Mesenchymal stem cell (in vitro differentiated cells and primary cell): ENCODE data around the gene STK16.

Experiments used
- DNase-seq: peaks from one replicate; pipeline ENCODE4 v3.0.0-alpha.2; 2013
- H2AFZ ChIP-seq: one replicate; pipeline ENCODE4 v1.6.1; 2013; ENCODE audit warnings: low read depth, mild to moderate bottlenecking, control low read depth, inconsistent platforms, low read length, moderate library complexity
- H2AK5ac ChIP-seq: 2 replicates; pipeline ENCODE4 v1.6.1; 2013; ENCODE audit warnings: low read length, moderate library complexity, mild to moderate bottlenecking, inconsistent platforms; ENCODE audit not compliant: severe bottlenecking
- H2BK120ac ChIP-seq: one replicate; pipeline ENCODE4 v1.6.1; 2013; ENCODE audit warnings: low read depth, mild to moderate bottlenecking, inconsistent platforms, low read length, moderate library complexity
- H2BK12ac ChIP-seq, 2 experiments: one replicate each; pipeline ENCODE4 v1.6.1; 2013; ENCODE audit warnings: inconsistent platforms in 2 of 2, low read length in 2 of 2, mild to moderate bottlenecking in 2 of 2, moderate library complexity in 2 of 2, control low read depth in 1 of 2
- H2BK15ac ChIP-seq: one replicate; pipeline ENCODE4 v1.6.1; 2013; ENCODE audit warnings: mild to moderate bottlenecking, low read depth, inconsistent platforms; ENCODE audit not compliant: poor library complexity, severe bottlenecking
- H2BK5ac ChIP-seq: 2 replicates; pipeline ENCODE4 v1.6.1; 2013; ENCODE audit warnings: low read depth, mild to moderate bottlenecking, low read length, control low read depth, inconsistent platforms; ENCODE audit not compliant: poor library complexity, severe bottlenecking
- H3K14ac ChIP-seq, 2 experiments: one replicate each; pipeline ENCODE4 v1.6.1; 2013; ENCODE audit warnings: inconsistent platforms in 2 of 2, low read length in 2 of 2, control low read depth in 1 of 2, mild to moderate bottlenecking in 1 of 2, moderate library complexity in 1 of 2
- H3K18ac ChIP-seq, 2 experiments: one replicate each; pipeline ENCODE4 v1.6.1; 2013; ENCODE audit warnings: inconsistent platforms in 2 of 2, low read length in 2 of 2, control low read depth in 1 of 2, low read depth in 1 of 2, mild to moderate bottlenecking in 1 of 2
- H3K23ac ChIP-seq, 2 experiments: one replicate each; pipeline ENCODE4 v1.6.1; 2013; ENCODE audit warnings: inconsistent platforms in 2 of 2, low read length in 2 of 2, mild to moderate bottlenecking in 2 of 2, moderate library complexity in 2 of 2, control low read depth in 1 of 2
- H3K27ac ChIP-seq: 2 replicates; pipeline ENCODE4 v1.5.1; 2013; ENCODE audit warnings: mild to moderate bottlenecking, moderate library complexity, low read length, control low read depth, inconsistent platforms; ENCODE audit not compliant: poor library complexity, severe bottlenecking
- H3K27me3 ChIP-seq, 2 experiments: 2 replicates each; pipeline versions ENCODE4 v1.6.1 to v1.7.0; 2013; ENCODE audit warnings: low read length in 2 of 2, mild to moderate bottlenecking in 2 of 2, moderate library complexity in 2 of 2, control low read depth in 1 of 2, inconsistent platforms in 1 of 2; ENCODE audit not compliant: control insufficient read depth in 1 of 2, insufficient read depth in 1 of 2
- H3K36me3 ChIP-seq, 2 experiments: 2 replicates each; pipeline versions ENCODE4 v1.6.1 to v1.7.0; 2013; ENCODE audit warnings: low read length in 2 of 2, control low read depth in 1 of 2, inconsistent platforms in 1 of 2, low read depth in 1 of 2, mild to moderate bottlenecking in 1 of 2; ENCODE audit not compliant: insufficient read depth in 2 of 2, control insufficient read depth in 1 of 2
- H3K4ac ChIP-seq, 2 experiments: one replicate each; pipeline ENCODE4 v1.6.1; 2013; ENCODE audit warnings: inconsistent platforms in 2 of 2, low read length in 2 of 2, mild to moderate bottlenecking in 2 of 2, moderate library complexity in 2 of 2, control low read depth in 1 of 2, low read depth in 1 of 2
- H3K4me1 ChIP-seq: 2 replicates; pipeline ENCODE4 v1.6.1; 2013; ENCODE audit warnings: low read depth, low read length, control low read depth; ENCODE audit not compliant: control insufficient read depth, insufficient read depth
- H3K4me2 ChIP-seq: 2 replicates; pipeline ENCODE4 v1.6.1; 2013; ENCODE audit warnings: low read length, mild to moderate bottlenecking, inconsistent platforms; ENCODE audit not compliant: poor library complexity, severe bottlenecking
- H3K4me3 ChIP-seq, 2 experiments: 2 replicates each; pipeline versions ENCODE4 v1.5.1 to v1.7.0; 2013; ENCODE audit warnings: low read length in 2 of 2, mild to moderate bottlenecking in 2 of 2, control low read depth in 1 of 2, low read depth in 1 of 2; ENCODE audit not compliant: insufficient read depth in 1 of 2
- H3K79me1 ChIP-seq: replicated peaks from 2 replicates; pipeline ENCODE4 v1.6.1; 2013; ENCODE audit warnings: mild to moderate bottlenecking, control low read depth, low read length, inconsistent platforms; ENCODE audit not compliant: poor library complexity, severe bottlenecking
- H3K9ac ChIP-seq: 2 replicates; pipeline ENCODE4 v1.7.0; 2013; ENCODE audit warnings: mild to moderate bottlenecking, low read length, moderate library complexity
- H3K9me3 ChIP-seq: 2 replicates; pipeline ENCODE4 v1.7.0; 2013; ENCODE audit warnings: mild to moderate bottlenecking, low read length; ENCODE audit not compliant: control insufficient read depth
- H4K8ac ChIP-seq: one replicate; pipeline ENCODE4 v1.6.1; 2013; ENCODE audit warnings: inconsistent platforms, mild to moderate bottlenecking, low read length, moderate library complexity
- H4K91ac ChIP-seq: one replicate; pipeline ENCODE4 v1.6.1; 2013; ENCODE audit warnings: mild to moderate bottlenecking, low read length, inconsistent platforms
- WGBS: methylation state at CpG from one replicate; pipeline ENCODE4 v1.1.7; 2013; ENCODE audit warnings: mixed read lengths; 5-methylcytosine and 5-hydroxymethylcytosine counted together

STK16 gene

GRCh38 chr2:219221957-219222518, 23.2 kb upstream of the STK16 start:
- Histone ChIP-seq H3K4me3 (no peak overlapping the region), H4K91ac (no peak overlapping the region), H3K4me1 (peaks cover 15% of the 10 kb centered on the region), H2BK5ac (no peak overlapping the region), H4K8ac (no peak overlapping the region), H3K27ac (no peak overlapping the region), H2BK15ac (no peak overlapping the region), H2BK12ac (no peak overlapping the region), H3K4ac (no peak overlapping the region), H3K23ac (no peak overlapping the region), H3K79me1 (peaks cover 34% of the 10 kb centered on the region), H2AK5ac (no peak overlapping the region), H2AFZ (no peak overlapping the region), H2BK120ac (no peak overlapping the region), H3K14ac (no peak overlapping the region), H3K27me3 (no peaks in the 10 kb centered on the region), H3K36me3 (peaks cover 72 to 73% of the 10 kb centered on the region in 2 experiments), H3K18ac (no peak overlapping the region), H3K9ac (no peak overlapping the region), H3K9me3 (no peaks in the 10 kb centered on the region), H3K4me2 (no peak overlapping the region)
- WGBS = 96% methylated on average over 16 of the region's 16 CpGs
- no peak for DNase-seq

GRCh38 chr2:219223831-219224610, 21.3 kb upstream of the STK16 start:
- no peak overlapping the region for H2BK5ac ChIP-seq
- H3K4ac ChIP-seq = no peak overlapping the region
- H4K91ac ChIP-seq = no peak overlapping the region
- no peak overlapping the region for H3K27ac ChIP-seq
- no peak overlapping the region for H2AFZ ChIP-seq
- no peaks in the 10 kb centered on the region for H3K27me3 ChIP-seq
- no peaks in the 10 kb centered on the region for H3K9me3 ChIP-seq
- 97% methylated on average over 31 of the region's 31 CpGs for WGBS
- no peak overlapping the region for H2BK12ac ChIP-seq
- no peak overlapping the region for H2BK120ac ChIP-seq
- H2BK15ac ChIP-seq = no peak overlapping the region
- peaks cover 72 to 73% of the 10 kb centered on the region in 2 experiments for H3K36me3 ChIP-seq
- no peak overlapping the region for H3K14ac ChIP-seq
- DNase-seq = no peak
- peaks cover 45% of the 10 kb centered on the region for H3K79me1 ChIP-seq
- no peak overlapping the region for H3K4me2 ChIP-seq
- H3K4me1 ChIP-seq = peaks cover 17% of the 10 kb centered on the region
- H2AK5ac ChIP-seq = no peak overlapping the region
- H3K9ac ChIP-seq = no peak overlapping the region
- no peak overlapping the region for H3K4me3 ChIP-seq
- no peak overlapping the region for H3K23ac ChIP-seq
- no peak overlapping the region for H4K8ac ChIP-seq
- no peak overlapping the region for H3K18ac ChIP-seq

DNA sequence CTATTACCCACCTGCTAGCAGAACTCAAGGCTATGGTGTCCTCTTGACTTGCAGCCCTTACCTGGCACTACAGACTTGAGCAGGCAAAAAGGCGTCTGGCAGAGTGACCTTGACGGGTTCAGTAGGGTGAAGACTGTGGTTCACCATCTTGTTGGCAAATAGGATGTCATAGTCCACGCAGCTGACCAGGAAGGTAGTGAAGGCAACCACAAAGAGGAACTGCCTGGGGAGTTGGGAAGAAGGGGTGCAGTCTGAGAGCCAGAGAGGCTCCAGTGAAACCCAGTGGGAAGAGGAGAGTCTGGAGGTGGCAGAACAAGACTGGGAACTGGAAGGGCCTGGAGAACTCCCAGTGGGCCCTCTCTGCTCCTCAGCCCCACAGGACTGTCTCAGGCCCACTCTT, 19.9 kb upstream of the STK16 start:
- no peak overlapping the region for H3K4ac ChIP-seq
- no peak overlapping the region for H3K14ac ChIP-seq
- H3K18ac ChIP-seq = no peak overlapping the region
- peaks cover 45% of the 10 kb centered on the region for H3K79me1 ChIP-seq
- DNase-seq = no peak
- H3K9me3 ChIP-seq = no peaks in the 10 kb centered on the region
- H4K91ac ChIP-seq = no peak overlapping the region
- H3K4me1 ChIP-seq = peaks cover 12% of the 10 kb centered on the region
- no peak overlapping the region for H2BK15ac ChIP-seq
- WGBS = 96% methylated on average over 3 of the region's 3 CpGs
- no peak overlapping the region for H3K4me3 ChIP-seq
- H2BK12ac ChIP-seq = no peak overlapping the region
- H2BK120ac ChIP-seq = no peak overlapping the region
- no peak overlapping the region for H2AK5ac ChIP-seq
- H2AFZ ChIP-seq = no peak overlapping the region
- H3K36me3 ChIP-seq = peaks cover 60 to 63% of the 10 kb centered on the region in 2 experiments
- H3K27ac ChIP-seq = no peak overlapping the region
- no peak overlapping the region for H3K4me2 ChIP-seq
- H3K23ac ChIP-seq = no peak overlapping the region
- H2BK5ac ChIP-seq = no peak overlapping the region
- no peak overlapping the region for H3K9ac ChIP-seq
- no peaks in the 10 kb centered on the region for H3K27me3 ChIP-seq
- no peak overlapping the region for H4K8ac ChIP-seq

DNA sequence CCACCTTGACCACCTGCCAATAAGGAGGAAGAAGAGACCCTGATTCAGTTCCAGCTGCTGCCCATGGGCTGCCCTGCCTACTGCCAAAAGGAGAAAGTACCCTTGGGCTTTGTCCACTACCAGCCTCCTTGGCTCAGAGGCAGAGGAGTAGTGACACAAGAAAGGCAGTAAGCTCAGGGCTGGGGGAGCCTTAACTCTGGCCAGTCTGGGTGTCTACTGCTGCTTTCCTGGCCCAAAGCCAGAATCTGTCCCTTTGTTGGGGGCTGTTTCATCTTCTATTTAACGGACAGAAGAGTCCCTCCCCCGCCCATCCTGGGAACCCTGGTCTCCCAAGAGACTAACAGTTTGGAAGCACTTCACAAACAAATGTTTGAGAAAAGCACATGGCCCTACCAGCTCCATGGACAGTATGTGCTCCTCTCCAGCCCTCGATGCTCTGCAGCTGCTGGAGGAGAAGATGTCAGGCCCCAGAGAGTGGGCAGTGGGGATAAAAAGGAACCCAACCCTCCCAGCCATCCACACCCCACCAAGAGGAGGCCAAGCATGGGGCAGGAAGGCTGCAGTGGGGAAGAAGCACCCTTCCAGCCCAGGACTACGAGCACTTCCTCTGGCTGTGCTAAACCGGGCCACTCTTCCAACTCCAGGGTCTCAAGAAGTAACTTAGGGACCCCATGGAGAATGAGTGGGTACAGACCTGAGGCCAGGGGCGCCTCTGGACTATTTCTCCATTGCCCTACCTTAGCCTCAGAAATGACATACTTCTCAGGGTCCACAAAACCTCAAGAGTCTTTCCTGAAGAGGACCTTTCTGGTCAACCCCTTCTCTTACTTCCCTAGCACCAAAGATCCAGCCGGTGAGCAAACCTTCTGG, 17.0 kb upstream of the STK16 start:
- Histone ChIP-seq H2BK12ac (peak overlapping the region in 1 of 2 experiments; percentile 84), H3K23ac (peak overlapping the region in 1 of 2 experiments; percentile 86), H2BK120ac (no peak overlapping the region), H3K4me2 (peak overlapping the region; percentile 98), H3K27me3 (no peaks in the 10 kb centered on the region), H3K14ac (peak overlapping the region in 1 of 2 experiments; percentile 99), H2BK5ac (no peak overlapping the region), H3K9me3 (no peaks in the 10 kb centered on the region), H4K8ac (no peak overlapping the region), H3K18ac (peak overlapping the region in 1 of 2 experiments; percentile 70), H3K4me1 (peaks cover 12% of the 10 kb centered on the region), H2BK15ac (no peak overlapping the region), H2AFZ (no peak overlapping the region), H3K79me1 (peaks cover 57% of the 10 kb centered on the region), H3K36me3 (peaks cover 43 to 54% of the 10 kb centered on the region in 2 experiments), H2AK5ac (no peak overlapping the region), H3K4me3 (peak overlapping the region; percentile 72 to 94), H4K91ac (no peak overlapping the region), H3K27ac (no peak overlapping the region), H3K4ac (peak overlapping the region in 1 of 2 experiments; percentile 93), H3K9ac (peak overlapping the region; percentile 96)
- peak; percentile 18 for DNase-seq
- WGBS = 81% methylated on average over 6 of the region's 7 CpGs
